Loucy (cell line): ENCODE results near the gene TCEA3.

ENCODE experiments used
- H2AFZ ChIP-seq: fragments of 200-600 bp; sonication (generic); 2 replicates; pipeline ENCODE4 v1.6.0; 2016; ENCODE audit warnings: antibody characterized with exemption, mild to moderate bottlenecking, low read length, moderate library complexity
- H3F3A ChIP-seq: fragments of 200-600 bp; 2 replicates; pipeline ENCODE4 v1.6.0; 2016; ENCODE audit warnings: antibody characterized with exemption, low read depth, mild to moderate bottlenecking
- H3K27me3 ChIP-seq: fragments of 200-600 bp; sonication (generic); 2 replicates; pipeline ENCODE4 v1.6.1; 2014; ENCODE audit warnings: low read length, mild to moderate bottlenecking; ENCODE audit not compliant: insufficient read depth, poor library complexity, severe bottlenecking
- H3K36me3 ChIP-seq: fragments of 200-600 bp; sonication (generic); 2 replicates; pipeline ENCODE4 v1.6.1; 2016; ENCODE audit warnings: low read length; ENCODE audit not compliant: insufficient read depth
- H3K4me1 ChIP-seq: fragments of 200-600 bp; sonication (generic); 2 replicates; pipeline ENCODE4 v1.5.1; 2014; ENCODE audit warnings: low read length, mild to moderate bottlenecking; ENCODE audit not compliant: insufficient read depth, poor library complexity, severe bottlenecking
- H3K4me2 ChIP-seq: fragments of 200-600 bp; sonication (generic); 2 replicates; pipeline ENCODE4 v1.6.0; 2014; ENCODE audit warnings: antibody characterized with exemption, low read length, low read depth, mild to moderate bottlenecking; ENCODE audit not compliant: poor library complexity, severe bottlenecking
- H3K4me3 ChIP-seq: fragments of 200-600 bp; sonication (generic); 2 replicates; pipeline ENCODE4 v1.5.1; 2014; ENCODE audit warnings: low read length, mild to moderate bottlenecking, mixed read lengths; ENCODE audit not compliant: poor library complexity, severe bottlenecking
- H3K79me2 ChIP-seq: fragments of 200-600 bp; sonication (generic); 2 replicates; pipeline ENCODE4 v1.6.1; 2014; ENCODE audit warnings: low read length; ENCODE audit not compliant: insufficient read depth
- H3K9ac ChIP-seq: fragments of 200-600 bp; sonication (generic); 2 replicates; pipeline ENCODE4 v1.6.0; 2014; ENCODE audit warnings: mild to moderate bottlenecking, low read depth, low read length, moderate library complexity; ENCODE audit not compliant: poor library complexity, severe bottlenecking
- H3K9me2 ChIP-seq: fragments of 200-600 bp; sonication (generic); replicated peaks from 2 replicates; pipeline ENCODE4 v1.6.1; 2016; ENCODE audit warnings: low read depth, low read length, mixed read lengths
- H3K9me3 ChIP-seq: fragments of 200-600 bp; sonication (generic); 2 replicates; pipeline ENCODE4 v1.6.1; 2014; ENCODE audit warnings: mild to moderate bottlenecking, antibody characterized with exemption, low read length, low read depth; ENCODE audit not compliant: insufficient read depth
- H4K20me1 ChIP-seq: fragments of 200-600 bp; sonication (generic); 2 replicates; pipeline ENCODE4 v1.6.0; 2014; ENCODE audit warnings: antibody characterized with exemption, low read length, mild to moderate bottlenecking; ENCODE audit not compliant: insufficient read depth, poor library complexity, severe bottlenecking
- CTCF ChIP-seq: fragments of 200-600 bp; sonication (generic); conservative IDR thresholded peaks from 2 replicates; pipeline ENCODE4 v1.5.1; 2014; ENCODE audit warnings: mild to moderate bottlenecking, antibody characterized with exemption, low read length
- EZH2phosphoT487 ChIP-seq: fragments of 200-600 bp; IDR thresholded peaks from 2 replicates; pipeline ENCODE4 v1.6.1; 2018; ENCODE audit warnings: antibody characterized with exemption, mild to moderate bottlenecking, moderate library complexity, borderline replicate concordance

Gene TCEA3

GRCh38 chr1:23441446-23442148 is 17.0 kb upstream of the TCEA3 start:
- Histone ChIP-seq H3K27me3 (no peaks in the 10 kb centered on the region), H3K4me1 (no peaks in the 10 kb centered on the region), H4K20me1 (no peaks in the 10 kb centered on the region), H2AFZ (no peak overlapping the region), H3K4me2 (no peak overlapping the region), H3K79me2 (no peaks in the 10 kb centered on the region), H3K9ac (no peak overlapping the region), H3F3A (no peaks in the 10 kb centered on the region), H3K36me3 (no peaks in the 10 kb centered on the region), H3K4me3 (no peak overlapping the region), H3K9me2 (no peaks in the 10 kb centered on the region), H3K9me3 (no peaks in the 10 kb centered on the region)
- TF ChIP-seq EZH2phosphoT487, result no peak
- TF ChIP-seq CTCF, result no peak

- no peaks in the 10 kb centered on the region for H3K36me3 ChIP-seq
Observed at GRCh38 chr1:23438545-23438944, 14.0 kb upstream of the TCEA3 start.

GRCh38 chr1:23437355-23437664 is 12.8 kb upstream of the TCEA3 start:
- no peaks in the 10 kb centered on the region for H3K79me2 ChIP-seq
- H4K20me1 ChIP-seq, result no peaks in the 10 kb centered on the region
- no peaks in the 10 kb centered on the region for H3K27me3 ChIP-seq
- H3K9me2 ChIP-seq, result no peaks in the 10 kb centered on the region
- TF ChIP-seq CTCF (no peak), EZH2phosphoT487 (no peak)
- no peaks in the 10 kb centered on the region for H3K4me1 ChIP-seq
- H3K9ac ChIP-seq, result no peak overlapping the region
- H3K36me3 ChIP-seq, result no peaks in the 10 kb centered on the region
- H3K4me2 ChIP-seq, result no peak overlapping the region
- no peaks in the 10 kb centered on the region for H3F3A ChIP-seq
- H3K9me3 ChIP-seq, result no peaks in the 10 kb centered on the region
- no peak overlapping the region for H2AFZ ChIP-seq
- H3K4me3 ChIP-seq, result no peak overlapping the region

More at GRCh38 chr1:23438545-23438944, 14.0 kb upstream of the TCEA3 start:
- Histone ChIP-seq H3K27me3 (no peaks in the 10 kb centered on the region), H3K9me2 (no peaks in the 10 kb centered on the region), H3K4me1 (no peaks in the 10 kb centered on the region), H3K79me2 (no peaks in the 10 kb centered on the region), H2AFZ (no peak overlapping the region), H3K4me3 (no peak overlapping the region), H3K9me3 (no peaks in the 10 kb centered on the region), H4K20me1 (no peaks in the 10 kb centered on the region), H3K9ac (no peak overlapping the region), H3F3A (no peaks in the 10 kb centered on the region), H3K4me2 (no peak overlapping the region)
- no peak for TF ChIP-seq CTCF
- no peak for TF ChIP-seq EZH2phosphoT487
